LNCaP clone FGC (cell line): ENCODE measurements around the gene PORCN.
"Not testable (repeated sequence)": the region's sequence is repeated elsewhere in the genome, so short reads cannot be mapped to it uniquely, and the experiment has no call there.

Experiments
- DNase-seq: peaks from one replicate; pipeline ENCODE4 v3.0.0-alpha.2; 2011; ENCODE audit warnings: low read depth
- H3K4me3 ChIP-seq: 2 replicates; pipeline ENCODE4 v1.5.1; 2011; ENCODE audit warnings: mild to moderate bottlenecking, low read depth, low read length, control low read depth
- CTCF ChIP-seq: IDR thresholded peaks from 2 replicates; pipeline ENCODE4 v1.5.1; 2012; ENCODE audit warnings: mild to moderate bottlenecking; ENCODE audit not compliant: control insufficient read depth, insufficient read depth; ENCODE audit errors: extremely low read depth

PORCN gene

DNA sequence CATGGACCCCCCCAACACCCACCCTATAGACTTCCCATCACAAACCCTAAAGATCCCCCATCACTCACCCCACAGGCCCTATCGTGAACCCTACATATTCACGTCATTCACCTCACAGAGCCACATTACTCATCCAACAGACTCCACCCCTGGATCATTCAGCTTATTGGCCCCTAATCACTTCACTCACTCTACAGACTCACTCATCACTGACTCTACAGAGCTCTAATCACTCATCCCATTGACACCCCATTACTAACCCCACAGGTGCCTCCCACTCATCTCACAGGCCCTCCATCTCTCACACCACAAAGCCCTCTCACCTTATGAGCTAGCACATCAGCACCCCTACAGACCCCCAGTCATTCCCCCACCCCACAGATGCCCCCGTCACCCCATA lies 24.4 kb downstream of the PORCN start:
- H3K4me3 ChIP-seq: no peak overlapping the region
- TF ChIP-seq CTCF: no peak
- no peak for DNase-seq

- peak overlapping the region; percentile 61; the same call in 1 of the 2 replicates for H3K4me3 ChIP-seq
- no peak for TF ChIP-seq CTCF
- DNase-seq: no peak
Measured at GRCh38 chrX:48538641-48539344, 30.0 kb downstream of the PORCN start.

DNA sequence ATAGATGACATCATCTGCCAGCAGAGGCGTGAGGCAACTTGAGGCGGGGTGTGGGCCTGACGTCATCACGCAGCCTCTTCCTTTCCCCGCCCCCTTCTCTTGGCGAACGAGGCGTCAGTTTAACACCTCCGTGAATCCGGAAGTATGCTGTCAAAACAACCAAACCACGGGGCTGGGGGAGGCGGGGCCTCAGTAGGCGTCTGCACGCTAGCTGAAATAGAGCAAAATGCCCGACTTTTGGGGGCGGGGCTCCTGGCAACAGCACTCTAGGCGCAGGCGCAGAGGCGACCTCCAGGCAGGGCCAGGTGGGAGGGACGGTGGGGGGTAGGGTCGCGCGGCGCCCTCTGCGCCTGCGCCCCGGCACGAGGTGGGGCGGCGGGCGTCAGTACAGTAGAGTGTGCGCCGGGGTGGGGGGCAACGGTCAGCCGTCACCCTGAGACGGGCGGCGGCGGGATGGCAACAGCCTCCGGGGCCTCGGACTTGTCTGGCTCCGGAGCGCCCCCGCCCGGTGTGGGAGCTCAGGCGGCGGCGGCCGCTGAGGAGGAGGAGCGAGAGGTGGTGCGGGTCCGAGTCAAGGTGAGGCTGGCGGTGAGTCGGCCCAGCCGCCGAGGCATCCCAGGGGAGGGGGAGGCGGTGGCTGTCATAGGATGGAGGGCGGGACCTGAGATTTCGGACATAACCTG lies 30.7 kb downstream of the PORCN start, which contains the start of gene TBC1D25:
TBC1D25 (plus strand) TSS at position 370 of the 683 bp plus-strand sequence; CDS start at position 454, 84 bp downstream.
- peak; percentile 30; the same call in 1 of the 2 replicates for TF ChIP-seq CTCF
- peak within 1 kb of the TSS; percentile 61 for H3K4me3 ChIP-seq
- peak; percentile 93 for DNase-seq

DNA sequence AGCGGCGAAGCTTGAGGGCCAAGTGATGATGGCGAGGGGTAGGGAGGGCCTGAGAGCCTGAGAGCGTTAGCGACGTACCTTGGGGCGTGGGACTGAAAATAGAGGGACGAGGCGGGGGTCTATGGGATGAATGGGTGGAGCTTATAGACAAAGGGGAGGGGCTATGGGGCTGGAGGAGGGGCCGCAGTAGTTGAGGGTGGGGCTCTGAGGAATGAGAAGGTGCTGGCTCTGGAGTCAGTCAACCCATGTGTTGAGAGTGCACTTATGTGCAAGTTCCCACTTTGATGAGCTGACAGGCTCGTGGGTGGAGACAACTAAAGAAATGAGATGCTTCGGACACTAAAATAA lies 31.2 kb downstream of the PORCN start:
- peak overlapping the region; percentile 61 for H3K4me3 ChIP-seq
- no peak for DNase-seq

DNA sequence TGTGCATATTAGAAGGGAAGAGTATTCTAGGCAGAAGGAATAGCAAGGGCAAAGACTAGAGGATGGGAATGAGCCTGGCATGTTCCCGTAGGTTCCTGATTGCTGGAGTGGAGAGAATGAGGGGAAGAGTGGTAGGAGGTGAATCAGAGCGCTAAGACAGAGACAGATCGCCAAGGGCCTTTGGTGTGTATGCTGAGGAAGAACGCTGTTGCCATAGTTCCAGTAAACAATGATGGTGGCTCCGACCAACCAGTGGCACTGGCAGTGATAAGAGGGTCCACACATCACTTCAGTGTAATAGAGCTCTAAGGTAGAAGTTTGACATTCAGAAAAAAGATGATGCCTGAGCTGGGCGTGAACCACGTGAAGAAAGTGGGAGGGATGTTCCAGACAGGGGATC lies 31.7 kb downstream of the PORCN start:
- H3K4me3 ChIP-seq: peak overlapping the region; percentile 61
- no peak for DNase-seq
- no peak for TF ChIP-seq CTCF

More for the DNA sequence above, 31.2 kb downstream of the PORCN start:
- no peak for TF ChIP-seq CTCF

DNA sequence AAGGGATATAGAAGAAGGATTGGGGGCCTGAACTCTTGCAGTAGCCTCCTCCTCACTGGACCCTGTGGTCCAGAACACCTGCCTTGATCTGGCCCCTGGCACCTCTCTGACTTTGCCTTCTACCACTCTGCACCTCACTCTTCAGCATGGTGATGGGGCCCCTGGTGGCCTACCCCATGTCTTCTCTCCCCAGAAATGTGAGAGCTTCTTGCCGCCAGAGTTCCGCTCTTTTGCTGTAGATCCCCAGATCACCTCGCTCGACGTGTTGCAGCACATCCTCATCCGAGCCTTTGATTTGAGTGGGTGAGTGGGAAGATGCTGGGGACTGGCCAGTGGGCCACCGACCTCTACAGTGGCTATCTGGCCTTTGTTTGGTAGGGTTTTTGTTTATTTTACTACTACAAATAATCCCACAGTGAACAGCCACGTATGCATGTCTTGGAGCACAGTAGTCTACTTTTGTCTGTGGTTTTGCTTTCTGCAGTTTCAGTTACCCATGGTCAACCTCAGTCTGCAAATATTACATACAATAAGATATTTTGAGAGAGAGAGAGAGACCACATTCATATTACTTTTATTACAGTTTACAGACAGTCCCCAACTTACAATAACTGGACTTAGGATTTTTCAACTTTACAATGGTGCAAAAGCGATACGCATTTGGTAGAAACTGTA lies 32.5 kb downstream of the PORCN start:
- no peak for DNase-seq
- TF ChIP-seq CTCF: no peak
- no peak overlapping the region for H3K4me3 ChIP-seq

- DNase-seq: no peak
- TF ChIP-seq CTCF: no peak
- no peak overlapping the region for H3K4me3 ChIP-seq
Measured at GRCh38 chrX:48548871-48549270, 40.1 kb downstream of the PORCN start.

DNA sequence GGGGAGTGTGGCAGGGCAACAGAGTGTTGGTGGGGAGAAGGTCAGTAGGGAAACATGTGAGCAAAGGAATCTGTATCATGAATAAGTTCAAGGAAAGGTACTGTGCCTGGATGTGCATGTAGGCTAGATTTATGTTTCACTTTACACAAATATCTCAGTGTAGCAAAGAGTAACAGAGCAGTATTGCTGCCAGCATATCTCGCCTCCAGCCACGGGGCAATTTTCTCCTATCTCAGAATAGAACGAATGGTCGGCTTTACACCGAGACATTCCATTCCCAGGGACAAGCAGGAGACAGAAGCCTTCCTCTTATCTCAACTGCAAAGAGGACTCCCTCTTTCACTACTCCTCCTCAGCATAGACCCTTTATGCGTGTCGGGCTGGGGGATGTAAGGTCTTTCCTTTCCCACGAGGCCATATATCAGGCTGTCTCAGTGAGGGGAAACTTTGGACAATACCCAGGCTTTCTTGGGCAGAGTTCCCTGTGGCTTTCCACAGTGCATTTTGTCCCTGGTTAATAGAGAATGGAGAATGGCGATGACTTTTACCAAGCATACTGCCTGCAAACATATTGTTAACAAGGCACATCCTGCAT lies 47.0 kb downstream of the PORCN start:
- H3K4me3 ChIP-seq, DNase-seq: not testable (repeated sequence)
